AG10803 (cell line): ENCODE measurements around the gene GNAI2.

Source experiments
- DNase-seq: peaks from one replicate; pipeline ENCODE4 v3.0.0; 2010; ENCODE audit warnings: low read depth
- H3K4me3 ChIP-seq: 2 replicates; pipeline ENCODE4 v1.5.1; 2011; ENCODE audit warnings: mild to moderate bottlenecking, low read length, control low read depth
- TF ChIP-seq, protein P1 (sequence below): conservative IDR thresholded peaks from 2 replicates; pipeline ENCODE4 v1.5.1; 2011; ENCODE audit warnings: mild to moderate bottlenecking, low read length, control low read depth, inconsistent platforms

The GNAI2 gene

DNA sequence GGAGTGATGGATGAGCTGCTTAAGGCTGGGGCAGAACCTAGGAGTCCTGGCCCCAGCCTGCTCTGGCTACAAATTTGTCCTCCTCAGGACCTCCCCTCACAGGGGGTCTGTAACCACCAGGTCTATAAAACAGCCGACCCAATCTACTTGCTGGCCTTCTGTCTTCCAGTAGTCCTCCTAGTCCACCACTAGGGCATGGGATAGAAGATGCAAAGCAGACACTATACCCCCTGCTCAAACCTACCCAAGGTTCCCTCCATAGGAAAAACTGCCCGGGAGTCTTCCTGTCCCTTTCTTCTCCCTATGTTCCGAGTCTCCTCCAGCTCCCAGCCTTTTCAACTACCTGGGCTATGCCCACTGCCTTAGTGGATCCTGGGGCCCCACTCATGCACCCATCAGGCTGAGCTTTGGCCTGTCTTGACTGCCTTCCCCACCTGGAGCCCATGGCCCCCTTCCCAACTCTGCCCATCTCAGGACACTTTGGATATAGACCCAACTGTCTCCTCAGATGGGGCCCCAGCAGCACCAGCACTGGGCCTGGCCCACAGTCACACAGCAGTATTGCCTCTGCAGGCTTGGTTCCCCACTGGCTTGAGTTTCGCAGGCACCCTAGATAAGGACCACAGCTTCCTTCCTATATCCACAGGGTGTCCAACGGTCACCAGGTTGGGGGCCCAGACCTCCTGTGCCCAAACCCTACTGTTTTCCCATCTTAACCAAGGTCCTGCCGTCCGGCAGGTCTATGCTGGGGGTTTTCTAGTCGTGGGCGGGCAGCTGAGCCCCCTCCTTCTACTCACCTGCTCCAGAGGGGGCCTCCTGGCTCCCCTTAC, 62.1 kb downstream of the GNAI2 start:
- no peak for DNase-seq
- TF ChIP-seq, protein P1, sequence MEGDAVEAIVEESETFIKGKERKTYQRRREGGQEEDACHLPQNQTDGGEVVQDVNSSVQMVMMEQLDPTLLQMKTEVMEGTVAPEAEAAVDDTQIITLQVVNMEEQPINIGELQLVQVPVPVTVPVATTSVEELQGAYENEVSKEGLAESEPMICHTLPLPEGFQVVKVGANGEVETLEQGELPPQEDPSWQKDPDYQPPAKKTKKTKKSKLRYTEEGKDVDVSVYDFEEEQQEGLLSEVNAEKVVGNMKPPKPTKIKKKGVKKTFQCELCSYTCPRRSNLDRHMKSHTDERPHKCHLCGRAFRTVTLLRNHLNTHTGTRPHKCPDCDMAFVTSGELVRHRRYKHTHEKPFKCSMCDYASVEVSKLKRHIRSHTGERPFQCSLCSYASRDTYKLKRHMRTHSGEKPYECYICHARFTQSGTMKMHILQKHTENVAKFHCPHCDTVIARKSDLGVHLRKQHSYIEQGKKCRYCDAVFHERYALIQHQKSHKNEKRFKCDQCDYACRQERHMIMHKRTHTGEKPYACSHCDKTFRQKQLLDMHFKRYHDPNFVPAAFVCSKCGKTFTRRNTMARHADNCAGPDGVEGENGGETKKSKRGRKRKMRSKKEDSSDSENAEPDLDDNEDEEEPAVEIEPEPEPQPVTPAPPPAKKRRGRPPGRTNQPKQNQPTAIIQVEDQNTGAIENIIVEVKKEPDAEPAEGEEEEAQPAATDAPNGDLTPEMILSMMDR = peak; percentile 36
- H3K4me3 ChIP-seq = peak overlapping the region; percentile 97

DNA sequence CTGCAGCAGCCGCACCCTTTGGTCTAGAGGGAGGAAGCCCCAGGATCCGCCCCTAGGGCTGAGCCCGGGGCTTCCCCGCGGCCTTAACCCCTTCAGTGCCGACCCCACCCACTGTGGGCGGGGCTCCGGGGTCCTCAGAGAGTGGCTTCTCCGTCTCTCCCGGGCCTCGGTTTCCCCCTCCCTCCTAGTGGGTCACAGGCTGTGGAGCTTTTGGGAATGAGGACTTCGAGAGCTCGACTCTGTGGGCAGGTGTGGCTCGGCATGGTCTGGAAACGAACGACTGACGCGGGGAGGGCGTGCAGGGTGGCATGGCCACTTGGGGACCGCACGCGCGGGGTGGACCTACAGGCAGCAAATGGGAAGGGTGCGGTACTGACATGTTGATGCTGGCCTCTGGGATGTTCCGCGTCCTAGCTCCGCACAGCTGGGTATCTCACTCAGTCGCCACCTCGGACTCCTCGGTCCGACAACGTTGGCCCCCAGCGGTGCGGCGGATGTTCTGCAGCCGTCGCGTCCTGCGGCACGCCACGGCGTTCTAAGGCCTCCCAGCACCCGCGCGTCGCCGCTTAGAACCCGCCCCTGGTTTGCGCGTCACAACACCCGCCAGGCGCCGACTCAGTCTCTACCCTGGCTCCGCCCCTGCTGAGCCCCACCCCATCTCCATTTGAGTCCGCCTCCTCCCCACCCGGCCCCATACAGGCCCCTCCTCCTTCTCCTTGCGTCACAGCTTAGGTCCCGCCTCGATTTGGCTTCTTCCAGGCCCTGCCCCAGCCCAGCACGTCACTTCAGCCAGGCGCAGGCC, 63.0 kb downstream of the GNAI2 start, which contains the start of the genes HYAL3 and NAA80:
Gene HYAL3, minus strand, starts transcription at position 570 of the 802 bp plus-strand sequence. CDS start 3,803 bp downstream, outside the sequence.
Gene NAA80, minus strand, starts transcription at position 570 of the 802 bp plus-strand sequence. CDS start 1,942 bp downstream, outside the sequence.
- TF ChIP-seq, protein P1 = peak; percentile 27
- DNase-seq = peak; percentile 99

DNA sequence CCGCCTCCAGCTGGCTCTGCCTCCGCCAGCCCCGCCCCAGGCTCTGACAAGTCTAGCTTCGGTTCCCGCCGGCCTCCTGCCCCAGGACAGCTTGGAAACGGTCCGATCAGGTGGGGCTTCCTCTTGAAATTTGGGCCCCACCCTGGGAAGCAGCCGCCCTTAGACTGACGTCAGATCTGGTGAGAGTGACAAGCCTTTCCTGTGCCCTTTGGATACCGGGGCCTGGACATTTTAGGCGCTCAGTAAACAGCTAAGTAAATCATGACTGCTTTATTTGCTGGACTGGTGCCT, 63.6 kb downstream of the GNAI2 start:
- TF ChIP-seq, protein P1 = no peak
- H3K4me3 ChIP-seq = peak overlapping the region; percentile 70
- no peak for DNase-seq

More for the DNA sequence above, 63.0 kb downstream of the GNAI2 start, which contains the start of the genes HYAL3 and NAA80:
- peak within 1 kb of the TSS; percentile 97 for H3K4me3 ChIP-seq

DNA sequence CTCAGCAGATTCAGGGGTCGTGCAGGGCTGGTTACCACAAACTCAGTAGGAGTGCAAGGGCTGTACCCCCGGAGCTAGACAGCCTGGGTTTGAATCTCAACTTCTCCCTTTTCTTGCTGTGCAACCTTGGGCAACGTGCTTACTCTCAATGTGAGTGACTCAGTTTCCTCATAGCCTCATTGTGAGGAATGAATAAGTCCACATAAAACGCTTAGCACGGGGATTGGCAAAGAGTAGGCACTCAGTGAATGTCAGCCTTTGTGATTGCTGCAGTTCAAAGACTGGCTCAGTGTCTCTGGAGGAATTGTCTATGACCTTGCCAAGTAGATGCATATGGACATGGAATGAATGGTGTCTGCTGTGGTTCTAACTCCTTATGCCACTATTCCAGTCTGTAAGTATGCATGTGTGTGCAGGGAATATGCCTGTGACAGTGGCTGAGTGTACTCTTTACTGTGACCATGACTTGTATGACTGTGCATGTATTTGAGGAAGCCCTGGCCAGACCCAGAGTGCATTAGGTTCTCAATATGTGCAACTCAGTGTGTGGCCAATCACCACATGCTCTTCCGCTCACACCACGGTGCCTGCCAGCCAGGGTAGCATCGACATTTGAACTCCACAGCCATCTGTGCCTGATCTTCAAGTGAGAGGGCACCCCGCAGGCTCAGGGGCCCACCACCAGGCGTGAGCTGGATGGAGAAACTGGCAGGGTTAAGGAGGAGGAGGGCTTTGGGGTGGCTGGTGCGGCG, 64.1 kb downstream of the GNAI2 start:
- peak overlapping the region; percentile 70 for H3K4me3 ChIP-seq
- TF ChIP-seq, protein P1 = no peak
- DNase-seq = peak; percentile 76

DNA sequence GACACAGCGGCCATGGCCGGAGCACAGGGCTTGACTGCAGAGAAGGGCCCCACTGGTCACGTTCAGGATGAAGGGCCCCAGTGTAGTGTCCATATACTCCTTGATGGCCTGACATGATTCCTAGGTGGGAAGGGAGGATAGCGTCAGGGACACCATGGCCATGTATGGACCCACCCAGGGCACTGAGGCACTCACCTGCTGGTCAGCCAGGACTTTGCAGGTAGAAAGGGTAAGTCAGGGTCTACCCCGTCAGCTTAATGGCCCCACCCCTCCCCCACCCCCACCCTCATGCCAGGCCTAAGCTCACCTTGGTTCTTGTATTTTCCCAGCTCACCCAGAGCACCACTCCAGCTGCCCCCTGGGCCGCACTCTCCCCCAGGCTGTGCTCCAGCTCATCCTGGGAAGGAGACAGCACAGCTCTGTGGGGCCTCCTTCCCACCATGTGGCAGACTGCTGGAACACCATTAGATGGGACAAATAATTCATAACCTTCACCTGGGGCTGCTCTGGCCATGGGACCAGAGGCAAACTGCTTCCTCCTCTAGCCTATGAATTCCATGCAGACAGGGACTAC, 64.8 kb downstream of the GNAI2 start:
- H3K4me3 ChIP-seq = no peak overlapping the region
- TF ChIP-seq, protein P1 = no peak
- no peak for DNase-seq

DNA sequence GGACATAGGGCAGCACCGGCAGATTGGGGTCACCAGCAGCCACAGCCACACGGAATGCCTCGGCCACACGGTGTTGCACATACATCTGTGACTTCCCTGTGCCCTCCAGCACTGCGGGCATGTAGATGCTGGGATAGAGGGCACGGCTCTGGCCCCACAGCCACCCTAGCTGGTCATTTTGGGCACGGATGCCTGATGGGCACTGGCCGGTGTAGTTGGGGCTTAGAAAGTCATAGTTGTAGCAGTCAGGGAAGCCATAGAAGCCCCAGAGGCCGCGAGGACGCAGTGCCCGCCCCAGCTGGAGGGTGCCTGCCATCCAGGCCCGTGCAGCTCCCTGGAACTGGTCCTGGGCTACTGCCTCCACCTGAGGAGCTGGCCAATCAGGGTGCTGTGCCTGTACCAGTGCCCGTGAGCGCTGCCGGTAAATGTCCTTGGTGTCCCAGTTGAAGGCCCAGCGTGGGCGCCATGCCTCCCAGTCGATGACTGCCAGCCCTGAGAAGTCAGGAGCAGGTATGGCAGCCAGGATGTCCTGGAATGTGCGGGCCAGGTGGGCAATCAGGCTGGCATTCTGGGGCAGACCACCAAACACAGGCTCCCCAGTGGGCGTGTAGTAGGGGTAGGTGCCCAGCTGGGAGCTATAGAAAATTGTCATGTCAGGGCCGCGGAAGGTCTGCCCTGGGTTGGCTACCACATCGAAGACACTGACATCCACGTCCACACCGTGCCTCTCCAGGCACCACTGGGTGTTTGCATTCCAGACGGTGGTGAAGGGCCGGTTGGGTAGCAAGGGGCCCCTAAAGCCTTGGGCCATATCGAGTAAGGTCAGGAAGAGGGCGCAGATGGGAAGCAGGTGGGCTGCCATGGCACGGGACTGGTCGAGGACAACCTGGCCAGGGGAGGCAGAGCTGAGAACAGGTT, 66.3 kb downstream of the GNAI2 start:
- TF ChIP-seq, protein P1 = no peak
- no peak overlapping the region for H3K4me3 ChIP-seq
- DNase-seq = no peak
